GM21367 (cell line): Measurements from ENCODE around the gene HIBCH.
A peak's percentile ranks its signal among the peaks of the same experiment; 100 is the strongest.
"Not testable (repeated sequence)": the region's sequence is repeated elsewhere in the genome, so short reads cannot be mapped to it uniquely, and the experiment has no call there.

ENCODE experiments used
- ATAC-seq: cut with Tn5 transposase; IDR thresholded peaks from one replicate; pipeline ENCODE4 v1.9.1; 2021; ENCODE audit not compliant: unreplicated experiment

The HIBCH gene

GRCh38 chr2:190343536-190344275 is 24.1 kb upstream of the HIBCH start, which contains the start of gene INPP1:
Gene INPP1 (plus strand): TSS chr2:190343589. CDS start chr2:190360103, 16,514 bp downstream.
- ATAC-seq, result peak; percentile 54

- peak; percentile 28 for ATAC-seq
Observed at GRCh38 chr2:190343089-190343535, 23.5 kb upstream of the HIBCH start.

GRCh38 chr2:190342611-190343010 is 23.0 kb upstream of the HIBCH start:
- no peak for ATAC-seq

GRCh38 chr2:190340369-190340768 is 20.7 kb upstream of the HIBCH start:
- no peak for ATAC-seq

GRCh38 chr2:190339394-190339793 is 19.8 kb upstream of the HIBCH start:
- ATAC-seq, result no peak

- ATAC-seq, result no peak
Observed at GRCh38 chr2:190338453-190338852, 18.8 kb upstream of the HIBCH start.

- no peak for ATAC-seq
Observed at GRCh38 chr2:190336420-190336819, 16.8 kb upstream of the HIBCH start.

GRCh38 chr2:190335584-190335983 is 16.0 kb upstream of the HIBCH start:
- ATAC-seq, result not testable (repeated sequence)

GRCh38 chr2:190335225-190335559 is 15.6 kb upstream of the HIBCH start:
- ATAC-seq, result no peak

- ATAC-seq, result no peak
Observed at GRCh38 chr2:190334479-190335224, 15.0 kb upstream of the HIBCH start.

- no peak for ATAC-seq
Observed at GRCh38 chr2:190333928-190334327, 14.3 kb upstream of the HIBCH start.

- no peak for ATAC-seq
Observed at GRCh38 chr2:190333395-190333794, 13.8 kb upstream of the HIBCH start.

GRCh38 chr2:190328573-190329147 is 9.0 kb upstream of the HIBCH start:
- ATAC-seq, result no peak

GRCh38 chr2:190327867-190328572 is 8.4 kb upstream of the HIBCH start:
- no peak for ATAC-seq

- no peak for ATAC-seq
Observed at GRCh38 chr2:190325588-190325987, 6.0 kb upstream of the HIBCH start.

- no peak for ATAC-seq
Observed at GRCh38 chr2:190323406-190323805, 3.8 kb upstream of the HIBCH start.

GRCh38 chr2:190320696-190321095 is 1.1 kb upstream of the HIBCH start:
- no peak for ATAC-seq

- ATAC-seq, result peak; percentile 29
Observed at GRCh38 chr2:190318931-190319554, 583 bp downstream of the HIBCH start.

GRCh38 chr2:190318514-190318913 is 1.1 kb downstream of the HIBCH start:
- ATAC-seq, result no peak

GRCh38 chr2:190315273-190315672 is 4.4 kb downstream of the HIBCH start:
- ATAC-seq, result no peak

- no peak for ATAC-seq
Observed at GRCh38 chr2:190313880-190314279, 5.7 kb downstream of the HIBCH start.
